Raji (cell line): ENCODE data around the gene PLA2G6.

ENCODE experiments used
- POLR2A ChIP-seq: IDR thresholded peaks from 2 replicates; pipeline ENCODE4 v1.6.1; 2011; ENCODE audit warnings: low read depth, low read length, control low read depth; ENCODE audit not compliant: insufficient read depth

PLA2G6 gene

DNA sequence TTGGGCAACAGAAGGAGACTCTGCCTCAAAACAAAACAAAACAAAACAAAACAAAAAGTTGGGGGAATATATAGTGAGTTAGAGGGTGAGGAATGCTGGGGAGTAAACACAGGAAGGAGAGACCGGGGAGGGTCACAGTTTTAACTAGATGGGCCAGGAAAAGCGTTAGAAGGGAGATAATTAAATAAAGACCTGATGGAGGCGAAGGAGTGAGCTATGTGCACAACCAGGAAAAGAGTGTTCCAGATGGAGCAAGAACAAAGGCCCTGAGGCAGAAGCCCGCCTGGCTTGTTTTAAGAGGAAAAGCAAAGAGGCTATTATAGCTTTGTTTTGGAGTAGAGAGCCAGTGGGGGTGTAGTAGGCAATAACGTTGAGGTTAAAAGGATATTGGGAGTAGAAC is 4.8 kb upstream of the PLA2G6 start:
- no peak for TF ChIP-seq POLR2A

DNA sequence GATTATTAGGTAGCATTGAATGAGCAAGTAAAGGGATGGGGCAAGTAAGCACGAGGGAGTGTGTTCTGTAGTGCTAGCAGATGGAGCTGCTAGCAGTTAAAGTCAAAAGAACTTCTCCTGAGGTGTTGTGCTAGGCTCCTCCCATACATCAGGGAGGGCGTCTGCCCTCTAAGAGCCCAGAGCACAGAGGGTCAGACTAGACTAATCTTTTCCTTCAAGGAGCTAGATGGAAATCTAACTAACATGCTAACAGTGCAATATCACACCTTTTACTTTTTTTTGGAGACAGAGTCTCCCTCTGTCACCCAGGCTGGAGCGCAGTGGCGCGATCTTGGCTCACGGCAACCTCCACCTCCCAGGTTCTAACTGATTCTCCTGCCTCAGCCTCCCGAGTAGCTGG is 3.2 kb upstream of the PLA2G6 start:
- TF ChIP-seq POLR2A: no peak

DNA sequence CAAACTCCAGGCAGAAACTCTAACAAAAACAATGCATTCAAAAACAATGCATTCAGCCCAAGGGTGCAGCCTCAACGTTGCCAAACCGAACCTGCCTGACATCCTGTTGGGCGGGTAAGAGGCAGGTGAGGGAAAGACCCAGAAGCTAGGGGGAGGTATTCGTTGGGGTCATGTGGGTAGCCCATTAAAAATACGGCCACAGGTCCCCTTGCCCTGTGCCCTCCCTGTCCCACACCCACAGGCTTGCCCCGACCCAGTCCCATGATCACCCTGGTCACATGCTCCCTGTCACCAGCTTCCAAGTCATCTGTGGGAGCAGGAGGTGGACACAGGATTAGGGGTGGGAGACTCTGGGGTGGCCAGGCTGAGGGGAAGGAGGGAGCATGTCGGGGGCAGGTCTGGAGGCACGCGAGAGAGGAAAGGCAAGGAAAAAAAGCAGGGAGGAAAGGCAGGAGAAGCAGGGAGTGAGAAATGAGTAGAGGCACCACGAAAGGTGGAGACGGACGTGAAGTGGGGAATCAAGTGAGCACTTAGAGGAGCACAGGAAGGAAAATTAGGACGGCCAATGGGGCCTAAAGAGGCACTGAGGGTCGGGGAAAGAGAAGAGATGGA is 683 bp downstream of the PLA2G6 start:
- no peak; the same call in 1 of the 2 replicates for TF ChIP-seq POLR2A

DNA sequence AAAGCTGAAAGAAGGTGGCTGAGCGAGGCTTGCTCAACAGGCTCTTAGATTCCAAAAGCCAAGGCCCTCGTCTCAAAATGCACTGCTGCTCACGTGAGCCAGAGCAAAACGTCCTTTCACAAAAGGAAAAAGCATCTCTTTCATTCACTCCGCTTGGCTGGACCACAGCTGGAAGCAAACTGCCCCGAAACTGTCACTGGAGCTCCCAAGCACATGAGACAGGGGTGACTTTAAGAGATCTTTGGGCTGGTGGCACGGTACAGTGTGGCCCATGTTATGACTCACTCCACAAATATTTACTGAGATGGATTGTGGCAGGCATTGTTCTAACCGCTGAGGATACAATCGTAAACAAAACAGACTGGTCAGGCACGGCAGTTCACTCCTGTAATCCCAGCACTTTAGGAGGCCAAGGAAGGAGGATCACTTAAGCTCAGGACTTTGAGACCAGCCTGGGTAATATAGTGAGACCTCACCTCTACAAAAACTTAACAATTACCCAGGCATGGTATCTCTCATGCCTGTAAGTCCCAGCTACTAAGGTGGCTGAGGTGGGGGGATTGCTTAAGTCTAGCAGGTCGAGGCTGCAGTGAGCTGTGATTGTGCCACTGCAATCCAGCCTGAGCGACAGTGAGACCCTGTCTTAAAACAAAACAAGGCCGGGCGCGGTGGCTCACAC is 3.6 kb downstream of the PLA2G6 start:
- TF ChIP-seq POLR2A: no peak

DNA sequence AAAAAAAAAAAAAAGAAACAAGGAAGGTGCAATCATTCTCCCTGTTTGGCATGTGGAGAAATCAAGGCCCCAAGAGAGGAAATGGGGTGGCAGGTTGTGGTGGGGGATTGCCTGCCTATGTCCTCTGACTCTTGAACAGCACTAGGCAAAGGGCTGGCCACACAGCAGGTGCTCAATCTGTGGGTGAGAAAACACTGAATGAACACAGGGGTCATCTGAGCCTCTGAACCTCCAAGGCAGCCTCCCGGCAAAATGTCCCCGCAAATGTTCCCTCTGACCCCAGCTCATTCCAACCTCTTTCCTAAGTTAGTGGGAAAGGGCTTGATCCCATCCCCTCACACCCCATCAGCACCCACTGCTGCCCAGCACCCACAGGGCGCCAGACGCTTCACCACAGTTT is 4.6 kb downstream of the PLA2G6 start:
- TF ChIP-seq POLR2A: no peak

DNA sequence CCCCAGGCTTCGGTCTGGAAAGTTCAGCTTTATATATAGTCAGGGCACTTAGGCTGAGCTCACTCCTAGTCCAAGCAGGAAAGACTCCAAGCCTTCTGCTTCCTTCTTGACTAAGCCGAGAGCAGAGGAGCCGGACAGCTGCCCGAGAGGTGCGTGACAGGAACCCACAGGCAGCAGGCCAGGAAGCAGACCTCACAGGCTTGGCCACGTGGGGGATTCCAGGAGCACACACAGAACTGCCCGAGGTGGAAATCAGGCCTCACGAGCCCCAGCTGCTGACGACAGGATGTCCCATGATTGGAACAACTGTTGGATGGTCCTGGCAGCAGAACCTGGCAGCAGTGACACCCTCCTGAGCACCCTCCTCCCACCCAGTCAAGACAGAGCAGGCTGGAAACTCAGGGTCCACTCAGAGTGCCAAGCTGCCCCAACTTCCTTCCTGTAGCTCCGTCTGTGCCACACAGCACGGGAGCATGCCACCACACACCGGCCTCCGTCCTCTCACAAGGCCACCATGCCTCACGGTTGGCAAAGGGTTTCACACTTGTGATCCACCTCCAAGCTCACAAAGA is 5.4 kb downstream of the PLA2G6 start:
- TF ChIP-seq POLR2A: no peak

DNA sequence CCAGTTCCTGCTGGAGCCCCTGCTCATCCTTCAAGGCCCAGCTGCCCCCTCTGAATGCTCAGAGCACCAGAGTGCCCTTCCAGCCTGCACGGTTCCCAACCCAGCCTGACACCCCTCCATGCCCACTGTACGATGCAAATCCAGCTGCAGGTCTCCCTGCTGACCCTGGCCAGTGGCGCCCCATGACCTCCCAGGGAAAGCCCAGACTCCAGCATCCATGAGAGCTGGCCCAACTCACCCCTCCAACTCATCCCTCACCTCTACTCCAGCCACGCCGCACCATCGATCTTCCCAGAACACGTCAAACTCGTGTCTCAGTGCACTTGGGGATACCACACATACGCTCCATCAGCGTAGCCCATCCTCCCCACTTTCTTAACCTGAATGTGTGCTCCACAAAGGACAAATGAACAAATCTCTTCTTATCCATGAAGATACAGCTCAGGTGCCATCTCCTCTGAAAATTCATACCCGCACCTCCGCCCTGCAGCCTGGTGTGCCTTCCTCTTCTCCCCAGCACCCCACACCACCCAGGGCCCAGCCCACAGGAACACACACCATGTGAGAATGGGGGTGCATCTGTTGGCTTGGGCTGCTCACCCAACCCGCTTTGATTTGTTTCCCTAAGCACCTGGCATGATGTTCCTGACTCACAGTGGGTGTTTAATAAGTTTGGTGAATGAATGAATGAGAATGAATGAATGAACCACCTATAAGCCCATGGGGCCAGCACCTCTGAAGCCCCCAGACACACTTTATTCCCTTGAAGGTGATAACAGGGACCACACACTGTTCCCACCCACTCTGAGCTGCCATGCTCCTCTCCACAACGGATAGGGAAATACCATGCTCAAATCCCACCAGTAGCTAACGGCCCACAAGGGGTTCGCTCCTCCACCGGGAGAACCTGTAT is 6.2 kb downstream of the PLA2G6 start:
- TF ChIP-seq POLR2A: no peak

DNA sequence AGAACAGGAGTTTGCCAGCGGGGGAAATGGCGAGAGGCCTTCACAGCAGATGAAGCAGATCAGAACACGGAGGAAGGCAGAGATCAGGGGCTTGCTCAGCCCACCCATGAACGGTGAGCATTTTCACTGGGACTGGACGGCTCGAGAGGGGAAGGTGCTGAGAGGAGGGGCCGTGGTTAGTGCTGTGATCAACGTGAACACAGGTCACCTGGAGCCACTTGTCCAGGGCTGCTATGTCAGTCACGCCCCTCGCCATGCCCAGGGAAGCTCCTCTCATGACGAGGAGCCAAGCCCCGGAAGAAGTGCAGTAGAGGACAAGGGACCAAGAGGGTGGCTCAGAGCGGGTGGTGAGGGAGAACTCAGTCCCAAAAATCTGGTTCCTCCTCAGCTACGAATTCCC is 7.0 kb downstream of the PLA2G6 start:
- no peak for TF ChIP-seq POLR2A

DNA sequence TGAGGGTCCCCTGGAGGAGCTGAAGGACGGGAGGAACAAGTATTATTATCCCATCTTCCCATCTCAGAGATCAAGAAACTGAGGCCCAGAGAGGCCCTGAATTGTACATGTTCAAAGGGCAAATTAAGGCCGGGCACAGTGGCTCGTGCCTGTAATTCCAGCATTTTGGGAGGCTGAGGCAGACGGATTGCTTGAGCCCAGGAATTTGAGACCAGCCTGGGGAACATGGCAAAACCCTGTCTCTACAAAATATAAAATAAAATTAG is 8.1 kb downstream of the PLA2G6 start:
- TF ChIP-seq POLR2A: no peak

DNA sequence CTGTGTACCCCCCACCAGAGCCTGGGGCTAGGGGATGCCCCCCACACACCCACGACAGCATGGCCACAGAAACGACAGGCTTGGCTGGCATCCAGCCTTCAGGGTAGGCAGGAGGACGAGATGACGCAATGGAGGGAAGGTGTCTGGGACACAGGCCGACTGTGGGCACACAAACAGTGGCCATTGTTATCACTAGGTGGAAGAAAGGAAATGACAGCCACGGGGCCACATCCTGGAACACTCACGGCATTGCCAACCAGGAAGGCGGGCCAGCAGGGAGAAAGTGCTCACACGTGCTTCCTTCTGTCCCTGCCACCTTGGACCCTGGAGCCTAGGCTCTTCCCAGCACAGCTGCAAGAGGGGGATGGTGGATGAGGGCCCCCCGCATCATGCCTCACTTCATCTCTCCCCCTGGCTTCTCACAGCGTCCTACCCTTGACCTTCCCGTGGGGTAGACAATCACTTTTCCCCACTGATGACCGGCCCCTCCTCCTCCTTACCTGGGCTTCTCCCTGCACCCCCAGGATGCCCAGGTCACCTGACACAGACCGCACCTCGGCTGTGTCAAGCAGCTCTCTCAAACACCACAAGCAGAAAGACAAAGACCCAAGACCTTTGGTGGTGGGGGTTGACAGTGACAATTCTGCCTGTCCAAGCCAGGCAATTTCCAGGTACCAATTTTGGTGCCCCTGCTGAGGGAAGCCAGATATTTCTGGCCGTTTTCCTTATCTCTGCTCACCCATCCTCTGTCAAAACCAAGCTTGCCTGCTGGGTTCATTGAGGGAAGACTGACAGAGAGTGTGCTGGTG is 8.6 kb downstream of the PLA2G6 start:
- TF ChIP-seq POLR2A: 0 out of 2 replicates have a peak, but pooled peaks have one; percentile 12

DNA sequence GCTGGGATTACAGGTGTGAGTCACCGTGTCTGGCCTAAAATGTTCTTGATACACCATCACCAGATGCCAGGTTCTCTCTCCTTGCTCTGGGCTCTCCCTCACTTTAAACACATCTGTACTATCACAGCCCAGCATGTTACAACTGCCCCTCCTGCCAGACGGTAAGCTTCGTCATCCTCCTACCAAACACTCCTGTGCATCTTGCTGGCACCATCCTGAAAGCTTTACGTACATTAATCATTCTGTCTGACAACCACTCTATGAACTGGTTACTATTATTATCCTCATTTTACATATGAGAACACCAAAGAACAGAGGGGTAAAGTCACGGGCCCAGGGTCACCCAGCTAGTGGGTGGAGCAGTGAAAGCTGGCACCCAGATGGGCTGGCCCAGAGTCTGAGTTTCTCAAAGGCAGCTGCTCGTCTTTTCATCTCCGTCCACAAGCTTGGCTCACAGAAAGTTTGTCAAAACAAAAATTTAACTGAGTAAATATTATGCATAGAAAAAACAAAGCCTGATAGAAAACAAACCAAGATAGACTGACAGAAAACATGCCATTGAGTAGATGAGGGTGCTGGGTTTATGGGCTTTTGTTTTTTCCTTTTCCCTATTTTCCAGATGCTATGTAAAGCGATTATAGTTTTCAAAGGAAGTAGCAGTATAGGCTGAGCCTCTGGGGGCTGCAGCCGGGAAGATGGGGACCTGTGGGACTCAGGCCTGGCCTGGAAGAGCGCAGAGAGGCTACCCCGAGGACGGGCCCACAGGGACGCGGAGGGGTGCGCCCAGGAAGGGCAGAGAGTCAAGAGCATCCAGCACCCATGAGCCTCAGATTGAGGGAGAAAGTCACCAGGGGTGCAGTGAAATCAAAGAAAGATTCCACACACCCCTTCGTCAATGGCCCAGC is 9.5 kb downstream of the PLA2G6 start:
- no peak for TF ChIP-seq POLR2A

DNA sequence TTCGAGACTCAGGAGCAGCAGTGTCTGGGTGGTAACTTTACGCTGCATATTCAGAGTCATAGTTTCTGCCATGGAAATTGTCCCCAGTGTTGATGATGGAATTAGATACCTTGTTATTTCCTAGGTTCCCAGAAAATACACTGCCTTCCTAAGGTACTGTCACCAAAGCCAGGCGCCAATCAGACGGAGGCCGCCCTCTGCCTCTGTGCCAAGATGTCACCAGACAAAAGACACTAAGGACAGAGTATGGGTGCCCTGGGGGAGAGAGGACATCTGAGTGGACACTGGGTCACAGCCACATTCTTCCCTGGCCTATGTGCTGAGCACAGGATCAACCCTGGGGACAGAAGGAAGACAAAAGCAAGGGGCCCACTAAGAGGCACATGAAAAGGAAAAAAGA is 11.2 kb downstream of the PLA2G6 start:
- no peak for TF ChIP-seq POLR2A

DNA sequence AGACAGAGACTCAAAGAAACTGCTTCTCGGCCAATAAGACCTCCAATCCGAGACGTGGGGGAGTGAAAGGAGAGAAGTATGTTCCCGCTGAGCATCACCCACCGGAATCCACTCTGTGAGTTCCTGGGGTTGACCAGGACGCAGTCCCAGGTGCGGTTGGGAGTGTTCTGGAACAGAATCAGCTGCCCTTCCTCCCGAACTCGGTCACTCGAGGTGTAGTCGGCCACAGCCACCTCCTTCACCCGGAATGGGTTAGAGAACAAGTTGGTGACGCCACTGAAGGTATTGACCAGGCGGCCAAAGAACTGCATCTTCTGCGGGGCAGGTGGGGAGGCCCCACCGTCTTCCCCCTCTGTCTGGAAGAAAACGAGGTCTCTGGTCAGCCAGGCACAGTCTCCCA is 12.5 kb downstream of the PLA2G6 start:
- TF ChIP-seq POLR2A: no peak

DNA sequence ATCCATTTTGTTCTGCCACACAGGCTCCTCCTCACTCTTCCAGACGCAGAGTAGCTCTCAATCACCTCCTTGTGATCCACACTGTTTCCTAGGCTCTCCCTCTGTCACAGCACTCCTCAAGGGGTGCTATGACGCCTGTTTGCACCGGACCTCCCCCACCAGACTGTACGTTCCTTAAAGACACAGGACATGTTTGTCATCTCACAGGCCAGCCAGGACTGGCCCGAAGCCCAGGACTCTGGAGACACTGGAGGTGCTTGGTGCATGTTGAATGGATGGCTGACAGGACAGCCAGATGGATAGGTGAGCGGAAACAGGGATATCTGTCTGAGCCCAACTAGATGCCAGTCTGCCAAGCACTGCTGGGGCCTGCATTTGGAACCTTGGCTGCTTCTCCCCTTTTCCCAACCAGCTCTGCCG is 13.6 kb downstream of the PLA2G6 start:
- no peak for TF ChIP-seq POLR2A
